BJ (cell line): Measurements from ENCODE around the gene BMERB1. TPM values are rescaled to one million over a fixed set of nuclear protein-coding genes. Genes with fewer than 3 reads are reported as not detected.
"Not testable (repeated sequence)": the region's sequence is repeated elsewhere in the genome, so short reads cannot be mapped to it uniquely, and the experiment has no call there.

ENCODE experiments used
- CTCF ChIA-PET: fragments of 350-600 bp; formaldehyde crosslinking; extraction: SDS; loops from one replicate; lab custom pipeline; 2021; ENCODE audit warnings: antibody characterized with exemption, inconsistent platforms; lab: Yijun Ruan, JAX
- POLR2A ChIA-PET: fragments of 300-600 bp; sonication (Branson Sonifier 250); formaldehyde crosslinking; extraction: SDS; loops from one replicate; lab custom pipeline; 2021; ENCODE audit warnings: antibody characterized with exemption; lab: Charles Lee
- DNase-seq: peaks from one replicate; pipeline ENCODE4 v3.0.0-alpha.2; 2011; ENCODE audit warnings: low read depth
- H3K27me3 ChIP-seq: 2 replicates; pipeline ENCODE4 v1.6.0; 2011; ENCODE audit warnings: low read length; ENCODE audit not compliant: control insufficient read depth, insufficient read depth
- H3K36me3 ChIP-seq: 2 replicates; pipeline ENCODE4 v1.5.1; 2011; ENCODE audit warnings: low read length; ENCODE audit not compliant: control insufficient read depth, insufficient read depth
- H3K4me3 ChIP-seq: 2 replicates; pipeline ENCODE4 v1.5.1; 2011; ENCODE audit warnings: low read depth, mild to moderate bottlenecking, control low read depth, low read length
- CTCF ChIP-seq: IDR thresholded peaks from 2 replicates; pipeline ENCODE4 v1.5.1; 2011; ENCODE audit warnings: low read depth, mild to moderate bottlenecking, control low read depth, inconsistent platforms, low read length, moderate library complexity; ENCODE audit not compliant: insufficient read depth
- polyA plus RNA-seq: library from polyadenylated mRNA; depleted of rRNA; stranded (reverse); fragments of >200 nt; gene quantifications from 2 replicates; pipeline ENCODE4 v1.2.3, GENCODE V29; 2011

BMERB1 gene
- polyA plus RNA-seq, 1 experiment: 72.8 TPM

GRCh38 chr16:15422222-15422621 is 12.2 kb upstream of the BMERB1 start:
- POLR2A ChIA-PET: no interaction called here

GRCh38 chr16:15425861-15426260 is 8.5 kb upstream of the BMERB1 start:
- CTCF ChIA-PET: interaction anchor here (0.8 to 6.6 kb wide), 10 partner anchors 8 to 126 kb away, joined by 3 to 60 read pairs (median 3); no protein-coding TSS in a partner anchor
- no peak for DNase-seq

More at GRCh38 chr16:15422222-15422621, 12.2 kb upstream of the BMERB1 start:
- Histone ChIP-seq H3K27me3 (peaks cover 7% of the 10 kb centered on the region), H3K4me3 (no peak overlapping the region), H3K36me3 (no peaks in the 10 kb centered on the region)
- no peak for TF ChIP-seq CTCF
- no peak for DNase-seq
- CTCF ChIA-PET: no interaction called here

DNA sequence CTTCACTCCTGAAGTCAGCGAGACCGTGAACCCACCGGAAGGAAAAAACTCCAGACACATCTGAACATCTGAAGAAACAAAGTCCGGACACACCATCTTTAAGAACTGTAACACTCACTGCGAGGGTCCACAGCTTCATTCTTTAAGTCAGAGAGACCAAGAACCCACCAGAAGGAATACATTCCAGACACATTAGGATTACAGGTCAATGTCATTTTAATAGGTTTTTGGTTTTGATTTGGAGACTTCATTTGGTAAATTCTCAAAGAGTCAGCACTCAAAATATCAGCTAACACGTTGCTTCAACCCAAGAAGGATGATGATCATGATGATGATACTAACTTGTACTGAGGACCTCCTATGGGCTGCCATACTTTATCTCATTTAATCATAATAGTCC is 7.6 kb upstream of the BMERB1 start:
- TF ChIP-seq CTCF: no peak
- POLR2A ChIA-PET: no interaction called here
- no peaks in the 10 kb centered on the region for H3K36me3 ChIP-seq
- no peak overlapping the region for H3K4me3 ChIP-seq
- no peak for DNase-seq
- CTCF ChIA-PET: interaction anchor here (0.6 to 6.6 kb wide), 16 partner anchors 9 to 275 kb away, joined by 3 to 60 read pairs (median 3); no protein-coding TSS in a partner anchor
- H3K27me3 ChIP-seq: peaks cover 5% of the 10 kb centered on the region

More at GRCh38 chr16:15425861-15426260, 8.5 kb upstream of the BMERB1 start:
- Histone ChIP-seq H3K27me3 (peaks cover 7% of the 10 kb centered on the region), H3K36me3 (no peaks in the 10 kb centered on the region), H3K4me3 (no peak overlapping the region)
- POLR2A ChIA-PET: no interaction called here
- TF ChIP-seq CTCF: no peak

GRCh38 chr16:15427648-15428239 is 6.6 kb upstream of the BMERB1 start:
- no peak overlapping the region for H3K4me3 ChIP-seq

DNA sequence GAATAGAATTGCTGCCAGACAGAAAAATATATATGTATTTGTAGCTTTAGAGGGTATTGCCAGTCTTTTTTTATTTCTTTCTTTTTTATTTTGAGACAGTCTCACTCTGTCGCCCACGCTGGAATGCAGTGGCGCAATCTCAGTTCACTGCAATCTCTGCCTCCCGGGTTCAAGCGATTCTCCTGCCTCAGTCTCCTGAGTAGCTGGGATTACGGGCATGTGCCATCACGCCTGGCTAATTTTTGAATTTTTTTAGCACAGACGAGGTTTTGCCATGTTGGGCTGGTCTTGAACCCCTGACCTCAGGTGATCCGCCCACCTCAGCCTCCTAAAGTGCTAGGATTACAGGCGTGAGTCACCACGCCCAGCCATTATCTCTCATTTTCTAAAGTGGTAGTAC is 3.5 kb upstream of the BMERB1 start:
- H3K27me3 ChIP-seq, POLR2A ChIA-PET, H3K4me3 ChIP-seq, DNase-seq, H3K36me3 ChIP-seq: not testable (repeated sequence)
- CTCF ChIA-PET: interaction anchor here (1.0 kb wide), 1 partner anchor 9 kb away, joined by 4 read pairs; no protein-coding TSS in a partner anchor

More at GRCh38 chr16:15427648-15428239, 6.6 kb upstream of the BMERB1 start:
- DNase-seq: no peak
- ChIA-PET CTCF (interaction anchor here (0.6 to 6.6 kb wide), 23 partner anchors 9 to 700 kb away, joined by 3 to 60 read pairs (median 4); no protein-coding TSS in a partner anchor), POLR2A (no interaction called here)
- H3K36me3 ChIP-seq: no peaks in the 10 kb centered on the region
- peak; percentile 72 for TF ChIP-seq CTCF
- peaks cover 5% of the 10 kb centered on the region for H3K27me3 ChIP-seq
